HUES48 (cell line): ENCODE data around the gene AHNAK2.
A peak's percentile ranks its signal among the peaks of the same experiment; 100 is the strongest.
"Not testable (repeated sequence)": the region's sequence is repeated elsewhere in the genome, so short reads cannot be mapped to it uniquely, and the experiment has no call there.

Experiments used
- H3K27ac ChIP-seq: one replicate; pipeline ENCODE4 v1.7.0; 2013; ENCODE audit warnings: low read depth, low read length, inconsistent platforms
- H3K27me3 ChIP-seq: 2 replicates; pipeline ENCODE4 v1.6.1; 2013; ENCODE audit warnings: mild to moderate bottlenecking, low read length; ENCODE audit not compliant: control insufficient read depth, insufficient read depth
- H3K36me3 ChIP-seq: 2 replicates; pipeline ENCODE4 v1.6.1; 2013; ENCODE audit warnings: low read length; ENCODE audit not compliant: control insufficient read depth, insufficient read depth
- H3K4me1 ChIP-seq: 2 replicates; pipeline ENCODE4 v1.6.1; 2013; ENCODE audit warnings: mild to moderate bottlenecking, low read length; ENCODE audit not compliant: control insufficient read depth, insufficient read depth
- H3K4me3 ChIP-seq: 2 replicates; pipeline ENCODE4 v1.5.1; 2013; ENCODE audit warnings: mild to moderate bottlenecking, low read depth, low read length
- H3K9ac ChIP-seq: 2 replicates; pipeline ENCODE4 v1.6.1; 2013; ENCODE audit warnings: mild to moderate bottlenecking, low read depth, low read length, moderate library complexity
- H3K9me3 ChIP-seq: 2 replicates; pipeline ENCODE4 v1.6.1; 2013; ENCODE audit warnings: low read length; ENCODE audit not compliant: control insufficient read depth, insufficient read depth

AHNAK2 gene

DNA sequence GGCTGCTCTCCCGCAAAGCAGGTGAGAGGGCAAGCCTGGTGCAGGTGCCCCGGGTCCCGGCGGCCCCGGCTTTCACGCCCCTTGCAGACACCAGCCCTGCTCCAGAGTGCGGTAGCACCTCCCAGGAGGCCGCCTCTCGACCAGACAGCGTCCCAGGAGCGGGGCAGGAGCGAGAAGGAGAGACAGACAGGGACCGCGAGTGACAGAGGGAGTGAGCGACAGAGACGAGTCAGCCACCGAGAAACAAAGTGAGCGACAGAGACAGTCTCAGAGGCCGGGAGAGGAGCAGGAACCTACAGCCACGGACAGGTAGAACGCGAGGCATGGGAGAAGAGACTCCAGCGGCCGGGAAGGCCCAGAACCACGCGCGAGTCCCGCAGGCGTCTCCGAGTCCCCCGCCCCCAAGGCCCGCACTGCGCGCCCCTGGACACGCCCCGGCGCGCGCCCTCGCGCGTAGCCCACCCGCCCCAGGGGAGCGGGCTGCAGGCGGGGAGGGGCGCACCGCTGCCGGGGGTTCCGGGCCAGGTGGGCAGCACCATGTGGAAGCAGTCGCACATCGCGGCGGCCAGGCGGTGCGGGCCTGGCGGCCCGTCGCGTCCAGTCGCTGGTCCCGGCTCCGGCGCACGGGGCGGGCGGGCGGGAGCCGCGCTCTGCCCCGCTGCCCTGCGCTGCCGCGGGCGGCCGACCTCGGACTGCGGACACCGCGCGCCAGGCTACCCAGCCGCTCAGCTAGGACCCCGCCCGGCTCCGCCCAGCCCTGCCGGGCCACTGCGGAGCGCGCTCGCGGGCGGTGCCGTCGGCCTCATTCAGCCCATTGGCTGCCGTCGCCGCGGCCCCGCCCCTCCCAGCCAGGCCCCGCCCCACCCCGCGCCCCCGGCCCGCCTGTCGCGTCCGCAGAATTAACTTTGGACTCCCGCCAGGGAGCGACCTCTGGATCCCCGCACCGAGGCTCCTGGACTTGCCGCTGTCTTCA is at the start of gene AHNAK2:
AHNAK2 (minus strand) TSS at position 694 of the 973 bp plus-strand sequence; CDS start at position 557, 137 bp downstream.
- no peak within 1 kb of the TSS for H3K27ac ChIP-seq
- no peaks in the 10 kb centered on the region for H3K9me3 ChIP-seq
- no peak within 1 kb of the TSS for H3K9ac ChIP-seq
- H3K27me3 ChIP-seq, result peaks cover 38% of the 10 kb centered on the region
- H3K4me1 ChIP-seq, result 0 out of 2 replicates have a peak, but pooled peaks cover 2% of the 10 kb centered on the region
- H3K36me3 ChIP-seq, result no peaks in the 10 kb centered on the region
- peak within 1 kb of the TSS; percentile 58 for H3K4me3 ChIP-seq

DNA sequence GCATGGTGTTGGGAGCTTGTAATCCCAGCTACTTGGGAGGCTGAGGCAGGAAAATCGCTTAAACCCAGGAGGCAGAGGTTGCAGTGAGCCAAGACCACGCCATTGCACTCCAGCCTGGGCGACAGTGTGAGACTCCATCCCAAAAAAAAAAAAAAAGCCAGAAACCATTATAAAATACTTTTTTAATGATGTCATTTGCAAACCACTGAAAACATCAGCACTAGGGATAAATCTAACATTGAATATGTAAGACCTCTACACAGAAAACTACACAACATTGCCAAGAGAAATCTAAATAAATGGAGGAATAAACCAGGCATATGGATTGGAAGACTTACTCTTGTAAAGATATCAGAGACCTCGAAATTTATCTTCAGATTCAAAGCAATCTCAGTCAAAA is 49.5 kb upstream of the AHNAK2 start:
- not testable (repeated sequence) for H3K27ac ChIP-seq, H3K36me3 ChIP-seq, H3K9me3 ChIP-seq, H3K4me1 ChIP-seq, H3K4me3 ChIP-seq, H3K9ac ChIP-seq
- peaks cover 14% of the 10 kb centered on the region for H3K27me3 ChIP-seq

DNA sequence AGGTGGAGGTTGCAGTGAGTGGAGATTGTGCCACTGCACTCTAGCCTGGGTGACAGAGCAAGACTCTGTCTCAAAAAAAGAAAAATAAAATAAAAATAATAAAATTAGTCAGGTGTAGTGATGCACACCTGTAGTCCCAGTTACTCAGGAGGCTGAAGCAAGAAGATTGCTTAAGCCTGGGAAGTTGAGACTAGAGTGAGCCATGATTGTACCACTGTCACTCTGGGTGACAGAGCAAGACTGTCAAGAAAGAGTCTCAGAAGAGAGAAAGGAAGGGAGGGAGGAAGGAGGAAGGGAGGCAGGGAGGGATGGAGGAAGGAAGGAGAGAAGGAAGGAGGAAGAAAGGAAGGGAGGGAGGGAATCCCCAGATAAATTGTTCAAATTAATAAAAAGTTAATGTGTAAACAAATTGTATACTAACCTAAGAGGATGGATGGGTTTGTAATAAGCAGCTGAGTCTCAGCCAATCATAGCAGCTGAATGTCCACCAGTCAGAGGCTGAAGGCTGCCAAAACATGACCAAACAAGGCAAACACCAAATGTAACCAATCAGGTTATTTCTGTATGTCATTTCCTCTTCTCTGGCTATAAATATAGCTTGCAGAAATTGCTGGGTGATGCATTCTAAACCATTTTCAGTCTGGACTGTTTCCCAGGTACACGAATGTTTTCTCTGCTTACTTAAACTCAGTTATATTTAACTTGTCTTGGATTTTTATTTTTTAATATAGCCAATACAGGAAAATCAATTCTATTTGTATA is 48.8 kb upstream of the AHNAK2 start:
- peaks cover 8% of the 10 kb centered on the region for H3K27me3 ChIP-seq
- no peak overlapping the region for H3K27ac ChIP-seq
- no peak overlapping the region for H3K4me3 ChIP-seq
- H3K36me3 ChIP-seq, result no peaks in the 10 kb centered on the region
- H3K4me1 ChIP-seq, result no peaks in the 10 kb centered on the region; the same call in 1 of the 2 replicates
- H3K9me3 ChIP-seq, result no peaks in the 10 kb centered on the region
- no peak overlapping the region for H3K9ac ChIP-seq

GRCh38 chr14:105026033-105026785 is 48.0 kb upstream of the AHNAK2 start:
- H3K27me3 ChIP-seq, result peaks cover 7% of the 10 kb centered on the region
- no peak overlapping the region for H3K9ac ChIP-seq
- H3K27ac ChIP-seq, result no peak overlapping the region
- no peaks in the 10 kb centered on the region; the same call in 1 of the 2 replicates for H3K4me1 ChIP-seq
- no peaks in the 10 kb centered on the region for H3K9me3 ChIP-seq
- H3K4me3 ChIP-seq, result no peak overlapping the region
- H3K36me3 ChIP-seq, result no peaks in the 10 kb centered on the region

DNA sequence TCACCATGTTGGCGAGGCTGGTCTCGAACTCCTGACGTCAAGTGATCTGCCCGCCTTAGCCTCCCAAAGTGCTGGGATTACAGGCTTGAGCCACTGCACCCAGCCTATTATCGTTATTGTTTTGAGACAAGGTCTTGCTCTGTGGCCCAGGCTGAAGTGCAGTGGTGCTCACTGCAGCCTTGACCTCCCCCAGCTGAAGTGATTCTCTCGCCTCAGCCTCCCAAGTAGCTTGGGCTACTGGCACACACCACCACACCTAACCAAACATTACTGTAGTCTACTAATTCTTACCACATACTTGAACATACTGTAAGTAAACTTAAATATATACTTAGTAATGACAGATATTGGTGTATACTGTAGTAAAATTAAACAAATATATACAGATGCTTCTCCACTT is 47.3 kb upstream of the AHNAK2 start:
- Histone ChIP-seq H3K4me3 (no peak overlapping the region), H3K36me3 (no peaks in the 10 kb centered on the region), H3K27ac (no peak overlapping the region), H3K9me3 (no peaks in the 10 kb centered on the region), H3K4me1 (no peaks in the 10 kb centered on the region; the same call in 1 of the 2 replicates), H3K9ac (no peak overlapping the region), H3K27me3 (peaks cover 3% of the 10 kb centered on the region; the same call in 1 of the 2 replicates)

- Histone ChIP-seq H3K36me3 (no peaks in the 10 kb centered on the region), H3K4me1 (peaks cover 6% of the 10 kb centered on the region), H3K9me3 (no peaks in the 10 kb centered on the region), H3K4me3 (no peak overlapping the region), H3K27me3 (peaks cover 3% of the 10 kb centered on the region; the same call in 1 of the 2 replicates), H3K9ac (no peak overlapping the region), H3K27ac (no peak overlapping the region)
Observed at GRCh38 chr14:105023791-105024480, 45.8 kb upstream of the AHNAK2 start.

DNA sequence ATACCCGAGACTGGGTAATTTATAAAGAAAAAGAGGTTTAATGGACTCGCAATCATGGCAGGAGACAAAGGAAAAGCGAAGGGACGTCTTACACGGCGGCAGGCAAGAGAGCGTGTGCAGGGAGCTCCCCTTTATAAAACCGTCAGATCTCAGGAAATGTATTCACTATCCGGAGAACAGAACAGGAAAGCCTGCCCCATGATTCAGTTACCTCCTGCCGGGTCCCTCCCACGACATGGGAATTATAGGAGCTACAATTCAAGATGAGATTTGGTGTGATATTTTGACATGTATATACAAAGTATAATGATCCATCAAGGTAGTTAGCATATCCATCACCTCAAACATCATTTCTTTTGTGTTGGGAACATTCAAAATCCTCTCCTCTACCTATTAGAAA is 45.0 kb upstream of the AHNAK2 start:
- Histone ChIP-seq H3K27me3 (peaks cover under 1% of the 10 kb centered on the region; the same call in 1 of the 2 replicates), H3K9ac (no peak overlapping the region), H3K9me3 (no peaks in the 10 kb centered on the region), H3K27ac (no peak overlapping the region), H3K36me3 (peaks cover 3% of the 10 kb centered on the region; the same call in 1 of the 2 replicates), H3K4me3 (no peak overlapping the region), H3K4me1 (peaks cover 8% of the 10 kb centered on the region)

DNA sequence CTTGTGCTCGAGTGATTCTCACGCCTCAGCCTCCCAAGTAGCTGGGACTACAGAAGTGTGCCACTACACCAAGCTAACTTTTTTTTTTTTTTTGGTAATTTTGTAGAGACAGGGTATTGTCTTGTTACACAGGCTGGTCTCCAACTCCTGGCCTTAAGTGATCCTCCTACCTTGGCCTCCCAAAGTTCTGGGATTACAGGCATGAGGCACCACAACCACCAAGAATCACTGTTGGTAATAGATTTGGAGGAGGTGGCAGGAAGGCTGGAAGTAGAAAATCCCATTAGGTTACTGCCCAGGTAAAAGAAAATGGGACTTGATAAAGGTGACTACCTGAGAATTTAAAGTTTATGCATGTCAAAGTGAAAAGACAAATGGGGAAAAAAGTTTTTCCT is 44.1 kb upstream of the AHNAK2 start:
- Histone ChIP-seq H3K4me1 (peaks cover 10% of the 10 kb centered on the region), H3K36me3 (peaks cover 4% of the 10 kb centered on the region; the same call in 1 of the 2 replicates), H3K4me3 (peak overlapping the region; percentile 99), H3K9me3 (no peaks in the 10 kb centered on the region), H3K27me3 (no peaks in the 10 kb centered on the region), H3K27ac (no peak overlapping the region), H3K9ac (no peak overlapping the region)

DNA sequence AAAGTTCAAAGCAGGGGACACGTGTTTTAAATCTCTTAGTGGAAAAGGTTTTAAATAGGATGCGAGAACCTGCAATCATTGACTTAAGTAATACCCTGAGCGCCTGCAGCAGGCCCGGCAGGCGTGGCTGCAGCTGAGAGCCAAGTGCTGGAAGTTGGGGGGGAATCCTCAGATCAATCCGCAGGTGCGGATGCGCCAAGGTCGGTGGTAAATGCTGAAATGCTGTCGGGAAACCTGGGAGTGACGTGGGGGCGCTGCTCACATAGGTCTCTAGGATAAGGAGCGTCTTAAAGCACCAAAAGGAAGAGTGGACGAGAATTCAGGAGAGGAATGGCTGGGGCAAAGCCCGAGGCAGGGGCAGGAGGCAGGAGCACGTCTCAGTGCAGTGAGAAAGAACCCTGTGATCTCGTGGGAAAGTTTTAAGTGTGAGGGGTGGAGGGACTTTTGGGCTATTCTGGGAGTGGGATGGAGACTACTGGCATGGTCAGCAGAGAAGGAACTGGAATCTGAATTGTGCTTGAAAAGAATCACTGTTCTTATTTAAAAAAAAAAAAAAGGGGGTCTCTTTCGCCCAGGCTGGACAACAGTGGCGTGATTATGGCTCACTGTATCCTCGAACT is 43.6 kb upstream of the AHNAK2 start:
- Histone ChIP-seq H3K9me3 (no peaks in the 10 kb centered on the region), H3K27me3 (no peaks in the 10 kb centered on the region), H3K27ac (peak overlapping the region; percentile 93), H3K4me3 (peak overlapping the region; percentile 99), H3K4me1 (peaks cover 11% of the 10 kb centered on the region), H3K36me3 (peaks cover 4% of the 10 kb centered on the region; the same call in 1 of the 2 replicates), H3K9ac (peak overlapping the region; percentile 85)
